Sciatic nerve (tissue), 2 donors: ENCODE data around the gene LLGL2. TPM values are rescaled to one million over a fixed set of nuclear protein-coding genes. Genes with fewer than 3 reads are reported as not detected.
A peak's percentile ranks its signal among the peaks of the same experiment; 100 is the strongest.

ENCODE experiments used
- ATAC-seq: fragments of 200-7000 bp; cut with Tn5 transposase; one replicate; pipeline ENCODE4 v1.9.1; 2020; ENCODE audit warnings: mild to moderate bottlenecking, moderate library complexity
- DNase-seq: peaks from one replicate; pipeline ENCODE4 v3.0.0-alpha.2; 2020; ENCODE audit warnings: low spot score
- intact Hi-C: fragments of 100-400 bp; cut with DNase I; formaldehyde crosslinking; loops from one replicate; pipeline ENCODE4 v1.14.2; 2022
- total RNA-seq: library from RNA; stranded (reverse); fragmentation: NEBNext Ultra II Directional; extraction: Animal tissue kit (Norgen Biotek cat#: 25700); gene quantifications from one replicate; pipeline ENCODE4 v1.2.1, GENCODE V29; 2021
- donor health status: DM: no; HTN: no; CAD: no.
- donor health status: DM: no; HTN: no; CAD: no.

The LLGL2 gene
- total RNA-seq, 1 donor from 2014 or later: 11.0 TPM

- DNase-seq: no peak
- intact Hi-C loops: no loop called here
- no peak for ATAC-seq
Measured at GRCh38 chr17:75504347-75505151, 20.9 kb upstream of the LLGL2 start.

- intact Hi-C loops: no loop called here
- ATAC-seq (no peak), DNase-seq (no peak)
Measured at GRCh38 chr17:75505152-75505409, 20.4 kb upstream of the LLGL2 start.

DNA sequence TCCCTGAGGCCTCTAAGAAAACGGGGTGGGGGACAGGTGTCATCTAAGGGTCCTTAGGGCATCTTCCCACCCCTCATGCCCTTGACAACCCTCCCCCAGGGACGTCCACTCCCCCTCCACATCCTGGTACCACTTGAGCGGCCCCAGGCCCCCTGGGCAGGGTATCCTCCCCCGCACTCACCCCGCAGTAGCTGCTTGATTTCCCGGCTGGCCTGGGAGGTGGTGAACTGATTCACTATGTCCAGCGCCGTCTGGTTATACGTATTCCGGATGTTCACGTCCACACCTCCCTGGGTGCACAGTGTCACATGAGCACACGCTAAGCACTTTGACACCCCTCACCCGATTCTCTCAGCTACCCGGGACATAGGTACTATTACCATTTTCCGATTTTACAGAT is 19.9 kb upstream of the LLGL2 start:
- ATAC-seq (no peak), DNase-seq (no peak)
- intact Hi-C loops: no loop called here

GRCh38 chr17:75506134-75506533 is 19.4 kb upstream of the LLGL2 start:
- intact Hi-C loops: no loop called here
- no peak for DNase-seq
- ATAC-seq: no peak

- DNase-seq (no peak), ATAC-seq (no peak)
- intact Hi-C loops: no loop called here
Measured at GRCh38 chr17:75506888-75507287, 18.6 kb upstream of the LLGL2 start.

DNA sequence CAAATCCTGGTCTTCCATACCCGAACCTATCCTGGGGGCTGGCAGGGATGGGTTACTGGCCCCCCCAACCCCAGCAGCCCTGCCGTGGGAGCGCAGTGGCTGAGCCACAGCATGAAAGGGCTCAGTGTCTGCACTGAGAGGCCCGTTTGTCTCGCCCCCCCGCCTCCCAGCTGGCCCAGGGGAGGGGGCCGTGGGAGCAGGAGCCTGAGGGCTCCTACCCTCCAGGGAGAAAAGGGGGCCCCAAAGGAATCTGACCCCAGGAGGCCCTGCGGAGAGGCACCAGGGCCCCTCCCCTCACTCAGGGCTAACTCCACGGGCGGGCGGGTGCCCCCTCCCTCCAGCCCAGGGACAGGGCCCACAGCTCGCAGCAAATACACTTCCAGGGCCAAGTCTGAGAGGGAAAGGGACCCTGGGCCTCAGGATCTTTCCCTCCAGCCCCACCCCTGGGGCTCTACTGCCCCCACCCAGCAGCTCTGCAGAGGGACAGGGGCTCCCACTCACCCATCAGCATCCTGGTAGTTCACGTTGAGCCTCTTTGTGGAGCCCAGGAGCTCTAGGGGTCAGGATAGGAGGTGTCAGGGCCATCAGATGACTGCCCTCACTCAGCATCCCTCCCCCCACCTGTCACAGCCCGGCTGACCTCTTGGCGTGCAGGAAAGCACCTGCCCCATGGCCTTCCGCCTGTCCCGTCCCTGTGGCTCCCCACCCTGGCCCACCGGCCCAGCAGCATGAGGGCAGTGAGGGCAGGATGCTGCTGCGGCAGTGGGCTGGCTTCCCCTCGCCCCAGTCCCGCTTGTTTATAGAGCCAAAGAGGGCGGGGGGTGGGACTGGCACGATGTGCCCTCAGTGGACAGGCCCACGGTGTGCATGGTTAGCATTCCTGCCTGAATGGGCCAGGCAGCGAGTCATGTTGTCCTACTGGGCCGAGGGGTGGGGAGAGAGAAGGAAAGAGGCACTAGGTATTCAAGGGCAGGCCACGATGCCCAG is 17.5 kb upstream of the LLGL2 start:
- ATAC-seq: peak; percentile 56
- intact Hi-C loops: no loop called here
- DNase-seq: peak; percentile 79

- no peak for DNase-seq
- no peak for ATAC-seq
- intact Hi-C loops: no loop called here
Measured at GRCh38 chr17:75508931-75509361, 16.6 kb upstream of the LLGL2 start.

- DNase-seq: no peak
- intact Hi-C loops: no loop called here
- no peak for ATAC-seq
Measured at GRCh38 chr17:75509528-75510258, 15.8 kb upstream of the LLGL2 start.

DNA sequence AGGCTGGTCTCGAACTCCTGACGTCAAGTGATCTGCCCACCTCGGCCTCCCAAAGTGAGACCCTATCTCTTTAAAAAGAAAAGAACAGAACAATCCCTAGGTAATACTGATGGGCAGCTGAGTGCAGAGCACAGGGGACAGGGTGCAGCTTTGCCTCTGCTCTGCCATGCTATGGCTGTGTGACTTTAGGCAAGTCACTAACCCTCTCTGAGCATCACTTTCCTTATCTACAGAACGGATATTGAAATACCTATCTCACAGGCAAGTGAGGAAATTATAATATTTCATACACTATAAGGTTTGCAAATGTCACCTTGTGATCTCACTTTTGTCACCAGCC is 14.3 kb upstream of the LLGL2 start:
- DNase-seq (no peak), ATAC-seq (no peak)
- intact Hi-C loops: no loop called here

DNA sequence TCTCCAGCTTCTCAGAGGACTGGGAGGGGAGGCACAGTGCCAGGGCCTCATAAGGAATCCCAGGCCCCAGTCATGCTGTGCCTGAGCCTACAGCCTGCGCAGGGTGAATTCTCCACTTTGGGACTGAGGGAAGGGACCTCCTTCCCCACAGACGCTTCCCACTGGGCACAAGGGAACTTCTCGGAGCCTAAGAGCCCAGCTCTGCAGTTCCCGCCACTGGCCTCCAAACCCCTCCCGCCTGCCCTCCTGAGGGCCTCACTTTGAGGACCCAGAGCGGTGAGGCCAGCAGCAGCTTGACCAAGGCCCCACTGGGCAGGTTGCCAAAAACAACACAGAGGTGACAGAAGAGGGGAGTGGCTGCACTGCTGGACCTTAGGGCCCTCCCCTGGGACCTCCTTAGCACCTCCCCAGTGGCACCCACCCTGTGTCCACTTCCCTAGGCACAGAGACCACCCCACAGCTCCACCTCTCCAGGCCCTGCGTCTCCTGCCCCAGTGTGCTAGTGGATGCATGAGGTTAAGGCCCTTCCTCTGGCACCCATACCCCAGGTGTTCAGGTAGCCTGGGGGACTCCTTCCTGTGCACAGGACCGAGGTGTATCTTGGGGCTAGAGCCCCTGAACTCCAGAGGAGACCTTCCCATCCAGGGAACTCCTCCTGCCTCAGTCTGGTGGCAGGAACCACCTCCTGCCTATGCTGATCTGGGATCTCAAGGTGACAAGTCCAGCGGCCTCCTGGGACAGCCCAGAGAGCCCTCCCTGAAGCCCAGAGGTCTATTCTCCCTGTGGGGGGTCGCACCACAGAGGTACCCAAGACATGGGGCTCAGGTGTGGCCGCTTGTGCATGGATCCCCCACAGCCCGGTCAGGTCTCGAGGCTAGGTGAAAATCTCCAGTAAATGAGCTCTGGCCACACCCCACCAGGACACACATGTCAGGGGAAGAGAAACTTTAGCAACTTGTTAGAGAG is 13.6 kb upstream of the LLGL2 start:
- no peak for DNase-seq

GRCh38 chr17:75512926-75513640 is 12.4 kb upstream of the LLGL2 start:
- ATAC-seq (no peak), DNase-seq (no peak)
- intact Hi-C loops: loop anchor here (1.0 kb wide), 1 partner anchor 83 kb away; no protein-coding TSS in a partner anchor

More for the DNA sequence above, 13.6 kb upstream of the LLGL2 start:
- intact Hi-C loops: no loop called here
- ATAC-seq: no peak

DNA sequence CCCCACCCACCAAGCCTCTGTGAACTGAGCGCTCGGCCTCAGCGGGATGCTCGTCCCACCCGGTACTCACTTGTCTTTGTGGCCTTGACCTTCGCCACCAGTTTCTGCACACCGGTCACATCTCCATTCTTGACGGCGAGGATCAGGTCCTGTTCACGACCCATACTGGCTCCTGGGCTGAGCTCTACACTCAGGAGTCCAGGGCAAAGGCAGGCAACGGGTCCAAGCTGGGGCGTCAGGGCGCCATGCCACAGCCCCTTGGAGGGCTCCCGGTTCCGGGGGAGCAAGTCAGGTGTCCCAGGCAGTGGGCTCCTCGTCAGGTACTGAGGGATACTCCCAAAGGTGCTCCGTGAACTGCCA is 11.9 kb upstream of the LLGL2 start:
- ATAC-seq (no peak), DNase-seq (no peak)
- intact Hi-C loops: loop anchor here (1.0 kb wide), 1 partner anchor 83 kb away; no protein-coding TSS in a partner anchor

GRCh38 chr17:75514299-75514918 is 11.1 kb upstream of the LLGL2 start:
- intact Hi-C loops: no loop called here
- DNase-seq (no peak), ATAC-seq (no peak)

DNA sequence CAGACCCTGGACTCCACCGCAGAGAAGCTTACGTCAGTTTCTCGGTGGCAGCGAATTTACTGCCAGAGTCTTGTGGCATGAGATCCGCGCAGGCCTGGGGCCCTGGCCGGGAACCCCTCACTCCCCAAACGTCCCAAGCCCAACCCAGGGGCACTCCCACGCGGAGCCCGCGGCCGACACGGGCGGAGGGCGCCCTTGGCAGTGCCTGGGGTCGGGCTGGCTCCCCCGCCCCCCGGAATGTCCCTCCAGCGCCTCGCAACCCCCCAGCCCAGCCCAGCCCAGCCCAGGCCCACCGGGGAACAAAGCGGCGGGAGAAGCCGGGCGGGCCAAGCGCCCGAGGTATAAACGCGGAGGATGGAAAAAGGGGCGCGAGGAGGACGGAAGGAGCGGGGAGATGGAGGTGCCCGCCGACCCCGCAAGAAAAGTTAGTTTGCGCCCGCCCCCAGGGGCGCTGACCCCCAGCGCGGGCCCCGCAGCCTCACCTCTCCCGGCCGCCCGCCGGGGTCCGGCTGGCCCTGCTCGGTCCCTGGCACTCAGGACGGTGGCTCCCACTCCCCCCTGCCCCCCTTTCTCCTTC is 10.5 kb upstream of the LLGL2 start:
- intact Hi-C loops: loop anchor here (5.0 kb wide), 1 partner anchor 88 kb away; no protein-coding TSS in a partner anchor
- DNase-seq (peak; percentile 76), ATAC-seq (peak; percentile 3)

DNA sequence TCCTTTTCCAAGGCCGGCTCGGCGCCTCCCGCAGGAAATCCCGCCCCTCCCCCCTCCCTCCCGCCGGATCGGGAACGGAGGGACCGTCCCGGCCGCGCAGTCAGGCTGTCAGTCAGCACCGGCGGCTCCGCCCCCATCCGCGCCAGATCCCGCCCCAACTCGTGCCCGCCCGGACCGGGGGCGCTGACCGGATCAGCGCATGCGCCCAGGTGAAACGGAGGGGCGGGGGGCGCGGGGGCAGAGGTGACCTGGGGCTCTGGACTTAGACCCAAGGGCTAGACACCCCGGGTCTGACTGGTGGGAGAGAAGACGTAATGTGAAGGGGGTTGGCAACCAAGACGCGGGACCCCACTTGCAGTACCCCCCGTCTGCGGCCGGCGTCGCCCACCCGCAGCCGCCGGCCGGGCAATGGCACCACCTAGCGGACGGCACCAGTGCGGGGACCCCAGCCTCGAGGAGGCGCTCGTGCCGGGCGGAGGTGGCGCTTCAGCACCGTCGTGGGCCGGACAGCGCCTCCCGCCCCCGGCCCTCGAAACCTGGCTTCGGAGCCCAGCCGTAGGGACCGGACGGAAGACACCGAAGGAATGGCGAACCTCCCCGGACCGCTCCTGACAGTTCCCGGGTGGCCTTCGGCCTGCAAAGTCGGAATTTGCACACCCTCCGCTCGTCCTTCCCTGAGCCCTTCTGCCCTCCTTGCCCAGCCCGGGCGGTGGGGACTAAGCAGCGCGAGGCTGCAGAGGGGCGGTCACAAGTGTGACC is 9.8 kb upstream of the LLGL2 start, which contains the start of gene CASKIN2:
Gene CASKIN2, minus strand, starts transcription at position 42 of the 759 bp plus-strand sequence. CDS start 1,733 bp downstream, outside the sequence.
- intact Hi-C loops: loop anchor here (2.0 to 5.0 kb wide), 2 partner anchors 73 to 88 kb away; no protein-coding TSS in a partner anchor
- peak; percentile 99 for DNase-seq
- peak; percentile 93 for ATAC-seq

DNA sequence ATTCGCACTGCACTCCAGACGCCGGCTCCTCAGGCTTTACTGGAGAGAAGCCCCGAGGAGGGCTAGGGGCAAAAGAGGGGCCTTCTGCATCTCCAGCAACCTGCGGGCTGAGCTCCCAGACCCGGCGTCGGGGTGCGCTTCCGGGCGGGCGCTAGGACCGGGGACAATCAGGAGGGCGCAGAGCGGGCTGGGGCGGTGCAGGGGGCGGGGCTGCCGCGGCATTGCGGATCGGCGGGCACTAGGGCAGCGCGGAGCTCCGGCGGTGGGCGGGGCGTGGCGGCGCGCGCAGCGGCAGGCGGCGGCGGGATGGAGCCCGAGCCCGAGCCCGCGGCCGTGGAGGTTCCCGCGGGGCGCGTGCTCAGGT is 9.3 kb upstream of the LLGL2 start, which contains the start of gene TSEN54:
Gene TSEN54, plus strand, starts transcription at position 274 of the 364 bp plus-strand sequence. Its CDS starts 33 bp downstream, at position 307.
- DNase-seq (peak; percentile 98), ATAC-seq (peak; percentile 92)
- intact Hi-C loops: loop anchor here (2.0 to 5.0 kb wide), 2 partner anchors 73 to 89 kb away; no protein-coding TSS in a partner anchor
